Mammary epithelial cell (primary cell): ENCODE results near the gene FLYWCH1.

Experiments used
- CTCF ChIP-seq, 2 donors: IDR thresholded peaks in 1 of 2; conservative IDR thresholded peaks in 1 of 2; 2 replicates each; pipeline ENCODE4 v1.5.1; 2011 to 2012; ENCODE audit warnings: inconsistent platforms in 2 of 2, low read length in 2 of 2, mild to moderate bottlenecking in 2 of 2, control low read depth in 1 of 2, low read depth in 1 of 2; ENCODE audit not compliant: insufficient read depth in 1 of 2; ENCODE audit errors: extremely low read depth in 1 of 2
- EZH2 ChIP-seq: IDR thresholded peaks from 2 replicates; pipeline ENCODE4 v1.6.1; 2012; ENCODE audit warnings: low read length, inconsistent platforms, borderline replicate concordance

- TF ChIP-seq EZH2: no peak
- TF ChIP-seq CTCF (conservative IDR thresholded peaks at IDR 0.05 in 1 of 2, IDR thresholded peaks at IDR 0.05 in 1 of 2; ENCODE audit: extremely low read depth in 1 of 2, insufficient read depth in 1 of 2, low read depth in 1 of 2, low read length in 2 of 2): no peak
These were observed 80.8 kb downstream of the FLYWCH1 start for GRCh38 chr16:2992383-2993081.
